Trophoblast cell (in vitro differentiated cells and primary cell): ENCODE results near the gene NTM.
A peak's percentile ranks its signal among the peaks of the same experiment; 100 is the strongest.

Experiments
- DNase-seq, 2 donors: peaks; one replicate each; pipeline ENCODE4 v3.0.0-alpha.2; 2016
- H2AFZ ChIP-seq: 2 replicates; pipeline ENCODE4 v1.6.1; 2013; ENCODE audit warnings: low read length, moderate library complexity, mild to moderate bottlenecking; ENCODE audit not compliant: insufficient read depth, poor library complexity
- H2AK5ac ChIP-seq: 2 replicates; pipeline ENCODE4 v1.6.1; 2013; ENCODE audit warnings: mild to moderate bottlenecking, low read length
- H2BK120ac ChIP-seq: 2 replicates; pipeline ENCODE4 v1.6.1; 2013; ENCODE audit warnings: low read length, mild to moderate bottlenecking, moderate library complexity; ENCODE audit not compliant: insufficient read depth, poor library complexity
- H2BK12ac ChIP-seq: 2 replicates; pipeline ENCODE4 v1.6.1; 2013; ENCODE audit warnings: mild to moderate bottlenecking, low read length, moderate library complexity
- H2BK5ac ChIP-seq: 2 replicates; pipeline ENCODE4 v1.6.1; 2013; ENCODE audit warnings: low read length, low read depth, moderate library complexity, mild to moderate bottlenecking; ENCODE audit not compliant: poor library complexity
- H3K14ac ChIP-seq: 2 replicates; pipeline ENCODE4 v1.6.1; 2013; ENCODE audit warnings: mild to moderate bottlenecking, low read length
- H3K18ac ChIP-seq: 2 replicates; pipeline ENCODE4 v1.6.1; 2013; ENCODE audit warnings: mild to moderate bottlenecking, low read length
- H3K23ac ChIP-seq: 2 replicates; pipeline ENCODE4 v1.6.1; 2013; ENCODE audit warnings: low read length
- H3K27ac ChIP-seq: 2 replicates; pipeline ENCODE4 v1.5.1; 2013; ENCODE audit warnings: low read depth, mild to moderate bottlenecking, inconsistent platforms, low read length, moderate library complexity
- H3K27me3 ChIP-seq: 2 replicates; pipeline ENCODE4 v1.6.1; 2013; ENCODE audit warnings: inconsistent platforms, mild to moderate bottlenecking, low read length, moderate library complexity; ENCODE audit not compliant: insufficient read depth
- H3K36me3 ChIP-seq, 2 experiments: 1 replicate in 1 of 2; 2 replicates in 1 of 2; pipeline ENCODE4 v1.6.1; 2013; ENCODE audit warnings: low read length in 2 of 2, mild to moderate bottlenecking in 2 of 2, moderate library complexity in 1 of 2; ENCODE audit not compliant: insufficient read depth in 2 of 2, control insufficient read depth in 1 of 2
- H3K4ac ChIP-seq: 2 replicates; pipeline ENCODE4 v1.6.1; 2013; ENCODE audit warnings: low read depth, mild to moderate bottlenecking, low read length, moderate library complexity
- H3K4me1 ChIP-seq, 2 experiments: 1 replicate in 1 of 2; 2 replicates in 1 of 2; pipeline ENCODE4 v1.6.1; 2013; ENCODE audit warnings: low read length in 2 of 2, mild to moderate bottlenecking in 2 of 2, moderate library complexity in 1 of 2; ENCODE audit not compliant: insufficient read depth in 2 of 2, control insufficient read depth in 1 of 2
- H3K4me2 ChIP-seq: 2 replicates; pipeline ENCODE4 v1.6.1; 2013; ENCODE audit warnings: inconsistent platforms, mild to moderate bottlenecking, low read length, moderate library complexity
- H3K4me3 ChIP-seq: 2 replicates; pipeline ENCODE4 v1.5.1; 2013; ENCODE audit warnings: mild to moderate bottlenecking, low read depth, low read length, inconsistent platforms
- H3K79me1 ChIP-seq: one replicate; pipeline ENCODE4 v1.6.1; 2013; ENCODE audit warnings: low read length
- H3K79me2 ChIP-seq: 2 replicates; pipeline ENCODE4 v1.6.1; 2013; ENCODE audit warnings: low read length, mild to moderate bottlenecking; ENCODE audit not compliant: control insufficient read depth, insufficient read depth, poor library complexity
- H3K9ac ChIP-seq: 2 replicates; pipeline ENCODE4 v1.6.1; 2013; ENCODE audit warnings: mild to moderate bottlenecking, low read length
- H3K9me3 ChIP-seq: 2 replicates; pipeline ENCODE4 v1.6.1; 2013; ENCODE audit warnings: low read depth, mild to moderate bottlenecking, control low read depth, inconsistent platforms, low read length; ENCODE audit not compliant: insufficient read depth
- H4K12ac ChIP-seq: 2 replicates; pipeline ENCODE4 v1.6.1; 2013; ENCODE audit warnings: low read depth, mild to moderate bottlenecking, low read length, moderate library complexity
- H4K8ac ChIP-seq: 2 replicates; pipeline ENCODE4 v1.6.1; 2013; ENCODE audit warnings: low read depth, mild to moderate bottlenecking, low read length, moderate library complexity
- H4K91ac ChIP-seq: one replicate; pipeline ENCODE4 v1.6.1; 2013; ENCODE audit warnings: low read depth, mild to moderate bottlenecking, low read length, moderate library complexity
- WGBS: extraction: QIAGEN DNeasy Blood & Tissue Kit; methylation state at CpG from one replicate; pipeline ENCODE4 v1.1.7; 2013; ENCODE audit warnings: missing lambda C conversion rate; ENCODE audit not compliant: insufficient read length, insufficient coverage; ENCODE audit errors: extremely low coverage; 5-methylcytosine and 5-hydroxymethylcytosine counted together

The NTM gene

GRCh38 chr11:131568318-131568717 is 197.9 kb downstream of the NTM start:
- no peak overlapping the region for H4K91ac ChIP-seq
- H3K4me2 ChIP-seq = no peak overlapping the region
- no peak overlapping the region for H3K27ac ChIP-seq
- no peak overlapping the region for H4K8ac ChIP-seq
- no peak overlapping the region for H2AK5ac ChIP-seq
- no peak overlapping the region for H3K4me3 ChIP-seq
- no peak overlapping the region for H2BK120ac ChIP-seq
- H2BK12ac ChIP-seq = no peak overlapping the region
- DNase-seq = no peak
- H4K12ac ChIP-seq = no peak overlapping the region
- no peak overlapping the region for H3K18ac ChIP-seq
- H2AFZ ChIP-seq = no peak overlapping the region
- no peak overlapping the region for H3K23ac ChIP-seq
- WGBS = no CpG with 5 or more reads among the region's 1 CpG
- H3K14ac ChIP-seq = no peak overlapping the region
- H3K9me3 ChIP-seq = peaks cover 9% of the 10 kb centered on the region
- H3K4me1 ChIP-seq = no peaks in the 10 kb centered on the region
- no peak overlapping the region for H2BK5ac ChIP-seq
- H3K79me2 ChIP-seq = no peaks in the 10 kb centered on the region
- no peak overlapping the region for H3K9ac ChIP-seq
- H3K4ac ChIP-seq = no peak overlapping the region
- H3K79me1 ChIP-seq = no peaks in the 10 kb centered on the region
- no peaks in the 10 kb centered on the region for H3K36me3 ChIP-seq
- no peaks in the 10 kb centered on the region for H3K27me3 ChIP-seq

- H2BK12ac ChIP-seq = no peak overlapping the region
- no peak overlapping the region for H3K4ac ChIP-seq
- no peak for DNase-seq
- no peak overlapping the region for H2AK5ac ChIP-seq
- no peak overlapping the region for H2BK5ac ChIP-seq
- no peak overlapping the region for H4K12ac ChIP-seq
- H3K27ac ChIP-seq = no peak overlapping the region
- no peaks in the 10 kb centered on the region for H3K36me3 ChIP-seq
- no peaks in the 10 kb centered on the region for H3K79me2 ChIP-seq
- no peak overlapping the region for H3K14ac ChIP-seq
- no peak overlapping the region for H4K91ac ChIP-seq
- no peak overlapping the region for H4K8ac ChIP-seq
- H3K4me3 ChIP-seq = no peak overlapping the region
- no peak overlapping the region for H3K4me2 ChIP-seq
- no peaks in the 10 kb centered on the region for H3K79me1 ChIP-seq
- H3K9ac ChIP-seq = no peak overlapping the region
- H3K23ac ChIP-seq = no peak overlapping the region
- no CpG with 5 or more reads among the region's 4 CpGs for WGBS
- peaks cover 2% of the 10 kb centered on the region for H3K9me3 ChIP-seq
- H3K27me3 ChIP-seq = no peaks in the 10 kb centered on the region
- no peaks in the 10 kb centered on the region for H3K4me1 ChIP-seq
- no peak overlapping the region for H2BK120ac ChIP-seq
- no peak overlapping the region for H2AFZ ChIP-seq
- H3K18ac ChIP-seq = no peak overlapping the region
These were observed 201.2 kb downstream of the NTM start for GRCh38 chr11:131571571-131571970.

- Histone ChIP-seq H4K8ac (no peak overlapping the region), H3K4me3 (no peak overlapping the region), H3K27ac (no peak overlapping the region), H2BK5ac (no peak overlapping the region), H2BK120ac (no peak overlapping the region), H4K91ac (no peak overlapping the region), H3K23ac (no peak overlapping the region), H3K27me3 (no peaks in the 10 kb centered on the region), H3K9me3 (peaks cover 2% of the 10 kb centered on the region), H4K12ac (no peak overlapping the region), H3K14ac (no peak overlapping the region), H2AFZ (no peak overlapping the region), H3K36me3 (no peaks in the 10 kb centered on the region), H3K4ac (no peak overlapping the region), H3K4me1 (no peaks in the 10 kb centered on the region), H3K9ac (no peak overlapping the region), H2BK12ac (no peak overlapping the region), H3K79me2 (no peaks in the 10 kb centered on the region), H2AK5ac (no peak overlapping the region), H3K18ac (no peak overlapping the region), H3K79me1 (no peaks in the 10 kb centered on the region), H3K4me2 (no peak overlapping the region)
- WGBS = no CpG with 5 or more reads among the region's 7 CpGs
- no peak for DNase-seq
These were observed 202.0 kb downstream of the NTM start for GRCh38 chr11:131572423-131572822.

GRCh38 chr11:131579932-131580387 is 209.5 kb downstream of the NTM start:
- Histone ChIP-seq H2BK5ac (no peak overlapping the region), H3K18ac (no peak overlapping the region), H3K14ac (no peak overlapping the region), H2BK12ac (no peak overlapping the region), H3K9ac (no peak overlapping the region), H3K9me3 (no peaks in the 10 kb centered on the region), H3K27ac (no peak overlapping the region), H3K79me2 (no peaks in the 10 kb centered on the region), H3K23ac (no peak overlapping the region), H2BK120ac (no peak overlapping the region), H4K91ac (no peak overlapping the region), H3K36me3 (no peaks in the 10 kb centered on the region), H3K4me2 (no peak overlapping the region), H3K27me3 (no peaks in the 10 kb centered on the region), H2AK5ac (no peak overlapping the region), H3K4me3 (no peak overlapping the region), H3K4ac (no peak overlapping the region), H2AFZ (no peak overlapping the region), H4K12ac (no peak overlapping the region), H3K79me1 (no peaks in the 10 kb centered on the region), H3K4me1 (no peaks in the 10 kb centered on the region), H4K8ac (no peak overlapping the region)
- peak; percentile 35 to 51 for DNase-seq
- no CpG with 5 or more reads among the region's 7 CpGs for WGBS
